Umbilical cord (tissue), 2 donors: ENCODE results near the gene UXS1. TPM values are rescaled to one million over a fixed set of nuclear protein-coding genes. Genes with fewer than 3 reads are reported as not detected.
A peak's percentile ranks its signal among the peaks of the same experiment; 100 is the strongest.
"Not testable (repeated sequence)": the region's sequence is repeated elsewhere in the genome, so short reads cannot be mapped to it uniquely, and the experiment has no call there.

Source experiments
- DNase-seq: peaks from one replicate; pipeline ENCODE4 v3.0.0-alpha.2; 2015; ENCODE audit warnings: low spot score
- total RNA-seq: library from RNA; depleted of rRNA; stranded (reverse); fragments of >200 nt; gene quantifications from one replicate; pipeline ENCODE4 v1.2.3, GENCODE V29; 2014; ENCODE audit warnings: low replicate concordance; ENCODE audit not compliant: insufficient read depth

The UXS1 gene
- total RNA-seq, 1 donor from 2014 or later, result 61.9 TPM

GRCh38 chr2:106137731-106138521 is 56.2 kb downstream of the UXS1 start:
- DNase-seq, result peak; percentile 21

DNA sequence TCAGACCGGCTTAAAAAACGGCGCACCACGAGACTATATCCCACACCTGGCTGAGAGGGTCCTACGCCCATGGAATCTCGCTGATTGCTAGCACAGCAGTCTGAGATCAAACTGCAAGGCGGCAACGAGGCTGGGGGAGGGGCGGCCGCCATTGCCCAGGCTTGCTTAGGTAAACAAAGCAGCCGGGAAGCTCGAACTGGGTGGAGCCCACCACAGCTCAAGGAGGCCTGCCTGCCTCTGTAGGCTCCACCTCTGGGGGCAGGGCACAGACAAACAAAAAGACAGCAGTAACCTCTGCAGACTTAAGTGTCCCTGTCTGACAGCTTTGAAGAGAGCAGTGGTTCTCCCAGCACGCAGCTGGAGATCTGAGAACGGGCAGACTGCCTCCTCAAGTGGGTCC is 62.9 kb downstream of the UXS1 start:
- not testable (repeated sequence) for DNase-seq

GRCh38 chr2:106130251-106130998 is 63.7 kb downstream of the UXS1 start:
- DNase-seq, result no peak

DNA sequence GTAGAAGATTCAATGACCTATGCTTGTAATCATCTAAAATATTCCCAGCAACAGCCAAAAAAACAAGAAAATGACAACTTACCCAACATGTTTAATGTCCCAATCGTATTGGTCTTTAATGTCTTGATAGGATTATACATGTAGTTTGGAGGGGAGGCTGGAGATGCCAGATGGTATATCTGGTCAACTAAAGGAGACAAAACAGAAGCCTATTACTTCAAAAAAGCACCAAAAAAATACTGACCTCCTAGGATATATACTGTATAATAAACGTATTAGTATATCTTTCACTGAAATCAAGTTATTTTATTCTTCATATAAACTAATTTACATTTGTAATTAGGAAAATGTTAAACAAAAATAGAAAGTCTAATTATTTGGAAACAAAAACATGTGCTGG is 64.5 kb downstream of the UXS1 start:
- no peak for DNase-seq

DNA sequence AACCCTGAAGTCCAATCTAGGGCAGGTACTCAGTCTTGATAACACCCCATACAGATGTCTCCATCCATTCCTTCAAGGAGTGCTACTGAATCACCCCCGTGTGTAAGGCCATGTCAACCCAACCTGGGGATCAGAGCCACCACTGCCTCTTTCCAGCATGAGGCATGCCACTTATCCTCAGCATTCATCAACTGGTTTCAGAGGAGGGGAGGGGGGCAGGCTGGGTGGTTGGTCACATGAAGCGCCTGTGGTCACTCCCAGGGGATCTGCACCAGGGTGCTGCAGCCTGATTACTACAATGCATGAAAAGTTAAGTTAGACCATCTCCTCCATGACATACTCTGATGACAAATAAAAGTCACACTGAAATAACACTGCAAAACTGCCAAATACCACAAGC is 65.0 kb downstream of the UXS1 start:
- no peak for DNase-seq

DNA sequence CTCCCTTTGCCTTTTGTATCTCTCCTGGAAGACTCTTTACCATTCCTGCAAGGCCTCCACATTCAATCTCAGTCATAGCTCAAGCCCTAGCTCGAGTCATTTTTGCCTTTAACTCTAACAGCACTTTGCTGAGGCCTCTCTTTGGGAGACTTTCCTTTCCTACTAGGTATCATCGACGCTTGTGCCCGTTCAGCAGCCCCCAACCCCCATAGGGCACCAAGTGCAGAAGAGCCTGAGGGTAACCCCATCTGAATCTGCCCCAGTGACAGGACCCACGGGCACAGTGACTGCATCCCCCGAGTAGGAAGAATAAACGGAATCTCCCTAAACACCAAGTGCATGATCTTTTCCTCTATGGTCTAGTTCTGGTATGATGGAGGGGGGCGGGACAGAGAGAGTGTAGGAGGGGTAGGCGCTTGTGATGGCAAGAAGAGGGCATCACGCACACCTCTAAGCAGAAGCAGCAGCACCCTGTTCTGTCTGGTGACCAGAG is 66.3 kb downstream of the UXS1 start:
- DNase-seq, result no peak

DNA sequence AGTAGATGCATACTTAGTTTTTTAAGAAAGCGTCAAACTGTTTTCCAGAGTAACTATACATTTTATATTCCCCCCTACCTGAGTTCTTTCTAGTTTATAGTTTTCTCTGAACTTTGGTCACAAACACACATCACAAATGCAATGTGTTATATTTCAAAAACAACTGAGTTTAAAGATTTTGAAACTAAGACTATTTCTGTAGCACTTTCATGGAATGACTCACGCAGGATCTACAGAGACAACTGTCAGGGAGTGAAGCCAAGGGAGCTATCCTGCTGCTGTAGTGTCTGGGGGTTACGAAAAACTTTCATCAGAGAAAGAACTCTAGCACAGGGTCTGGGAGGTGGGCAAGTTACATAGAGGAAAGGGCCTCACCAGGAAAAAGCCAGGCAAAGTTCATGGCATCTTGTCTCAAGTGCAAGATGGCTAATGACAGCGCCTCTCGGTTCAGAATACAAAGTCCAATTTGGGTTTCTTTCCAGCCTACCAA is 66.8 kb downstream of the UXS1 start:
- DNase-seq, result peak; percentile 82

- DNase-seq, result no peak
Measured at GRCh38 chr2:106126705-106127281, 67.3 kb downstream of the UXS1 start.

- no peak for DNase-seq
Measured at GRCh38 chr2:106126295-106126694, 67.8 kb downstream of the UXS1 start.

GRCh38 chr2:106124905-106125549 is 69.1 kb downstream of the UXS1 start:
- DNase-seq, result peak; percentile 23

DNA sequence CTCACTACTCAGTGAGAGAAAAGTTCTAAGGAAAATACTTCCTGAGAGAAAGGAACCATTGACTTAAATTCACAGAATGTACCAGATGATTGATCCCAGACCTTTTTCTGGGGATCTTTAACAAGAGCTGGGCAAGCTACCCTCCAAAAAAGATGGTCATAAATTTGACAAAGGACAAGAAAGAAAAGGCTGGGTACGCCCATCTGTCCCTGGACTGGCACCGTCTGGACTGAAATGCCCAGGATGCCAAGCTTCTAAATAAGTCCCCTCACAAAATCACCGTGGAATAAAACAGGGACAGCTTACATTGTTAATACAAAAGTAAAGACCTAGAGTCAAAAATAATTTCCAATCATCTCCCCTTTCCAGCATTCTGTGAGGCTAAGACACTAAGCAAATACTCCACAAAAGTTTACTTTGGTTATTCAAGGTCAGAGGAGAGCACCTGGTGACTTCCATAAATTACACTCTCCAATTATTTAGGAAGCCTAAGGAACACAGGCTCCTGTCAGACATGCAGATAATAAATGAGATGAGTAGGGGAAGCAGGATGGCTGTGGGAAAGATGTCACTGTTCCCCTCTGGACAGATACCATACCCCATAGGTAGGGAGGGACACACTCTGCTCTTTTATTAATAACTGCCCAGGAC is 69.9 kb downstream of the UXS1 start:
- no peak for DNase-seq

- no peak for DNase-seq
Measured at GRCh38 chr2:106122157-106122556, 71.9 kb downstream of the UXS1 start.

- no peak for DNase-seq
Measured at GRCh38 chr2:106120432-106120831, 73.7 kb downstream of the UXS1 start.

- DNase-seq, result no peak
Measured at GRCh38 chr2:106119074-106119473, 75.0 kb downstream of the UXS1 start.

GRCh38 chr2:106117882-106118684 is 76.0 kb downstream of the UXS1 start:
- DNase-seq, result no peak

DNA sequence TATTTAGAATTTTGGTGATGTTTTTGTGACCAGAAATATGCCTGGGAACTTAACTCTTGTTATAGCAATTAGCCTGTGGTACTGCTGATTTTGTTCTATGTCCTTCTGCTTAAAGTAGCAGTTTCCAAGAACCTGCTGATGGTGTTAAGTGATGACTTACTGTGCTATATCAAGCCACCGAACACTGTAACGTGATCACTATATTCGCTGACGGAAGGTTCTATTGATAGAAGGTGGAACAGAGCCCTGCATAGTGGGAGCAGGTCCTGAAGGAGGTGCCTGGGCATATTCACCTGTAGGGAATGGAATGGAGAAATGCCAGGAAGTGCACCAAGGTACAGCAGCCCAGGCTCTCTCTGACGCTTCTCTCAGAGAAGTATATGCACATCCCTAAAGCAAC is 76.8 kb downstream of the UXS1 start:
- DNase-seq, result no peak

GRCh38 chr2:106116248-106116647 is 77.9 kb downstream of the UXS1 start:
- no peak for DNase-seq

GRCh38 chr2:106115665-106116064 is 78.4 kb downstream of the UXS1 start:
- DNase-seq, result no peak

DNA sequence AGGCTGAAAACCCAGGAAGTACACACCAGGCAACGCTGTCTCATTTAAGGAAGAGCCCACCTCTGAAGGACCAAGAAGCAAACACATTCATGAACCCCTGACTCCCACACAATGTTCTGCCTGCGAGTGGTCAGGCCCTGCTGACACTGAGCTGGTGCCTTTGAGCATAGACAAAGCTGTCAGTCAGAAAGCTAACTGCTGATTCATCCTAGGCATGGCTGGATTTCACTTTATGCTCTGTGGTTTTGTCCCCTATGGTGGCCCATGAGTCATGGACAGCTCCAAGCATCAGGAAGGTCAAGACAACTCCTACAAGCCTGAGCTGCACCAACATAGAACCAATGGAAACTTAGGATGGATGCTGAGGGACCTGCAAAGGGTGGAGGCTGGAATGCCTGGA is 78.9 kb downstream of the UXS1 start:
- no peak for DNase-seq

GRCh38 chr2:106114166-106114565 is 79.9 kb downstream of the UXS1 start:
- no peak for DNase-seq
